Karpas-422 (cell line): Measurements from ENCODE around the gene CCNJL. TPM values are rescaled to one million over a fixed set of nuclear protein-coding genes. Genes with fewer than 3 reads are reported as not detected.

ENCODE experiments used
- DNase-seq: peaks from one replicate; pipeline ENCODE4 v3.0.0-alpha.2; 2015
- H2AFZ ChIP-seq: fragments of 200-600 bp; sonication (generic); 2 replicates; pipeline ENCODE4 v1.6.1; 2014; ENCODE audit warnings: antibody characterized with exemption, low read length, mixed read lengths
- H3K27ac ChIP-seq: fragments of 200-600 bp; sonication (generic); 2 replicates; pipeline ENCODE4 v1.5.1; 2014; ENCODE audit warnings: mild to moderate bottlenecking, low read length, moderate library complexity
- H3K27me3 ChIP-seq: fragments of 200-600 bp; sonication (generic); 2 replicates; pipeline ENCODE4 v1.6.1; 2014; ENCODE audit warnings: low read length, mixed read lengths
- H3K36me3 ChIP-seq: fragments of 200-600 bp; sonication (generic); 2 replicates; pipeline ENCODE4 v1.6.1; 2014; ENCODE audit warnings: low read length, mixed read lengths; ENCODE audit not compliant: insufficient read depth
- H3K4me1 ChIP-seq: fragments of 200-600 bp; sonication (generic); 2 replicates; pipeline ENCODE4 v1.6.1; 2014; ENCODE audit warnings: mild to moderate bottlenecking, low read length, mixed read lengths
- H3K4me2 ChIP-seq: fragments of 200-600 bp; sonication (generic); 2 replicates; pipeline ENCODE4 v1.6.1; 2014; ENCODE audit warnings: low read length, low read depth, mild to moderate bottlenecking; ENCODE audit not compliant: poor library complexity, severe bottlenecking
- H3K4me3 ChIP-seq: fragments of 200-600 bp; sonication (generic); 2 replicates; pipeline ENCODE4 v1.5.1; 2014; ENCODE audit warnings: mild to moderate bottlenecking, antibody characterized with exemption, low read length, mixed read lengths
- H3K79me2 ChIP-seq: fragments of 200-600 bp; sonication (generic); 2 replicates; pipeline ENCODE4 v1.6.1; 2014; ENCODE audit warnings: mild to moderate bottlenecking, low read length, mixed read lengths
- H3K9ac ChIP-seq: fragments of 200-600 bp; sonication (generic); 2 replicates; pipeline ENCODE4 v1.6.0; 2014; ENCODE audit warnings: low read length
- H3K9me2 ChIP-seq: fragments of 200-600 bp; sonication (generic), shearing (Covaris generic); replicated peaks from 2 replicates; pipeline ENCODE4 v1.6.0; 2014; ENCODE audit warnings: mild to moderate bottlenecking, low read length, moderate library complexity; ENCODE audit not compliant: insufficient read depth
- H3K9me3 ChIP-seq: fragments of 300-700, 200-600 bp; sonication (generic); 2 replicates; pipeline ENCODE4 v1.6.1; 2014; ENCODE audit warnings: low read length, mixed read lengths
- H4K20me1 ChIP-seq: fragments of 200-600 bp; sonication (generic); 2 replicates; pipeline ENCODE4 v1.6.1; 2014; ENCODE audit warnings: mild to moderate bottlenecking, antibody characterized with exemption, low read length, low read depth; ENCODE audit not compliant: insufficient read depth
- total RNA-seq: library from RNA; depleted of rRNA; stranded (reverse); fragments of >200 nt; shearing (Covaris generic); gene quantifications from 2 replicates; pipeline ENCODE4 v1.2.3, GENCODE V29; 2014; ENCODE audit warnings: low replicate concordance

Gene CCNJL
- total RNA-seq, 1 experiment from 2014 or later = not detected

DNA sequence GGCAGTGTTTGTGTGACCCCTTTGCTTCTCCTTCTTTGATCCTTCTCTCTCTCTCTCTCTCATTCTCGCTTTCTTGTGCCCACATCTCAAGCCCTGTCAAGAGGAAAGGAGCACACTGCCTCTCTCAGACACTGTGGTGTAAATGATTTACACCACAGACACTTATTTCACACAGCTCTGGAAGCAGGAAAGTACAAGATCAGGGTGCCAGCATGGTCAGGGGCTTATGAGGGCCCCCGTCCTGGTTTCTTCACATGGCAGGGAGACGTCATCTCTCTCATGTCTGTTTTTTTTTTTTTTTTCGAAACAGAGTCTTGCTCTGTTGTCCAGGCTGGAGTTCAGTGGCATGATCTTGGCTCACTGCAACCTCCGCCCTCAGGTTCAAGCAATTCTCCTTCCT, 76.6 kb downstream of the CCNJL start:
- no peaks in the 10 kb centered on the region for H3K9me2 ChIP-seq
- no peak for DNase-seq
- no peak overlapping the region for H3K9ac ChIP-seq
- H2AFZ ChIP-seq = no peak overlapping the region
- H3K9me3 ChIP-seq = no peaks in the 10 kb centered on the region
- H3K4me1 ChIP-seq = no peaks in the 10 kb centered on the region
- H3K27ac ChIP-seq = no peak overlapping the region
- H3K27me3 ChIP-seq = no peaks in the 10 kb centered on the region
- no peaks in the 10 kb centered on the region for H4K20me1 ChIP-seq
- H3K79me2 ChIP-seq = no peaks in the 10 kb centered on the region
- H3K36me3 ChIP-seq = no peaks in the 10 kb centered on the region
- no peak overlapping the region for H3K4me2 ChIP-seq
- no peak overlapping the region for H3K4me3 ChIP-seq

DNA sequence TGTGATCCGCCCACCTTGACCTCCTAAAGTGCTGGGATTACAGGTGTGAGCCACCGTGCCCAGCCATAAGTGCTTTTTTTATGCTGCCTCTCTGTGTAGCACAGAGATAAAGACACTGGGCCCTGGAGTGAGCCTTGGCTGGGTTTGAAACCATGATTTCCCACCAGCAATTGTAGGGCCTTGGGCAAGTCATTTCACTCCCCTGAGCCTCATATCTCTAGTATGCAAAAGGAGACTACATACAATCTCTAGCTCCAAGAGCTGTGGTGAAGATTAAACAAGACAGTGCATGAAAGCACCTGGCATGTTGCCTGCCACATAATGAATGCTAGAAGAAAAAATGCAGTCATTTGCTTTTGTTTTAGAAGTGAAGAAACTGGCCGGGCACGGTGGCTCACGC, 79.1 kb downstream of the CCNJL start:
- no peak overlapping the region for H3K4me2 ChIP-seq

DNA sequence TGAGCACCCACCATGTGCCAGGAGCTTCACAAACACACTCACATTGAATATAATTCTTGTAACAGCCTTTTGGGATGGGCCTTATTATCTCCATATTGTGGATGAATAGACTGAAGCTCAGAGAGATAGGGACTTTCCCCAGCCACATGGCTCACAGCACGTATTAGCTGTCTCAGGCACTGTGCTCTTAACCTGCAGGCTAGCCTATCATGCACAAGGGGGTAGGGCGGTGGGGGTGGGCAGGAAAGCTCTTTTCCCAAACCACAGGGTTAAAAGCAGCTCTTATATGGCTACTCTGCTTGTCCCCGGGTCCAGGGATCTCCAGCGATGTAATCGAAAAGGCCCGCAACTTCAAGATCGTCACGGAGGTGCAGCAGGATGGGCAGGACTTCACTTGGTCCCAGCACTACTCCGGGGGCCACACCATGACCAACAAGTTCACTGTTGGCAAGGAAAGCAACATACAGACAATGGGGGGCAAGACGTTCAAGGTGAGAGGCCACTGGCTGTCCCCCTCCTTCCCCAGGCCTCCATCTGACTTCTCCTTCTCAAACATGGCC, 80.5 kb downstream of the CCNJL start:
- no peaks in the 10 kb centered on the region for H3K9me2 ChIP-seq
- H3K4me2 ChIP-seq = no peak overlapping the region
- H4K20me1 ChIP-seq = no peaks in the 10 kb centered on the region
- no peak overlapping the region for H3K27ac ChIP-seq
- no peaks in the 10 kb centered on the region for H3K79me2 ChIP-seq
- H3K9me3 ChIP-seq = no peaks in the 10 kb centered on the region
- H3K27me3 ChIP-seq = no peaks in the 10 kb centered on the region
- H3K4me3 ChIP-seq = no peak overlapping the region
- no peaks in the 10 kb centered on the region for H3K4me1 ChIP-seq
- no peak for DNase-seq
- H3K9ac ChIP-seq = no peak overlapping the region
- no peak overlapping the region for H2AFZ ChIP-seq
- H3K36me3 ChIP-seq = no peaks in the 10 kb centered on the region

More for the DNA sequence above, 79.1 kb downstream of the CCNJL start:
- H3K9ac ChIP-seq = no peak overlapping the region
- no peaks in the 10 kb centered on the region for H4K20me1 ChIP-seq
- H3K9me3 ChIP-seq = no peaks in the 10 kb centered on the region
- no peak overlapping the region for H3K4me3 ChIP-seq
- no peaks in the 10 kb centered on the region for H3K36me3 ChIP-seq
- no peaks in the 10 kb centered on the region for H3K9me2 ChIP-seq
- DNase-seq = no peak
- no peaks in the 10 kb centered on the region for H3K79me2 ChIP-seq
- H3K4me1 ChIP-seq = no peaks in the 10 kb centered on the region
- H2AFZ ChIP-seq = no peak overlapping the region
- no peaks in the 10 kb centered on the region for H3K27me3 ChIP-seq
- no peak overlapping the region for H3K27ac ChIP-seq

DNA sequence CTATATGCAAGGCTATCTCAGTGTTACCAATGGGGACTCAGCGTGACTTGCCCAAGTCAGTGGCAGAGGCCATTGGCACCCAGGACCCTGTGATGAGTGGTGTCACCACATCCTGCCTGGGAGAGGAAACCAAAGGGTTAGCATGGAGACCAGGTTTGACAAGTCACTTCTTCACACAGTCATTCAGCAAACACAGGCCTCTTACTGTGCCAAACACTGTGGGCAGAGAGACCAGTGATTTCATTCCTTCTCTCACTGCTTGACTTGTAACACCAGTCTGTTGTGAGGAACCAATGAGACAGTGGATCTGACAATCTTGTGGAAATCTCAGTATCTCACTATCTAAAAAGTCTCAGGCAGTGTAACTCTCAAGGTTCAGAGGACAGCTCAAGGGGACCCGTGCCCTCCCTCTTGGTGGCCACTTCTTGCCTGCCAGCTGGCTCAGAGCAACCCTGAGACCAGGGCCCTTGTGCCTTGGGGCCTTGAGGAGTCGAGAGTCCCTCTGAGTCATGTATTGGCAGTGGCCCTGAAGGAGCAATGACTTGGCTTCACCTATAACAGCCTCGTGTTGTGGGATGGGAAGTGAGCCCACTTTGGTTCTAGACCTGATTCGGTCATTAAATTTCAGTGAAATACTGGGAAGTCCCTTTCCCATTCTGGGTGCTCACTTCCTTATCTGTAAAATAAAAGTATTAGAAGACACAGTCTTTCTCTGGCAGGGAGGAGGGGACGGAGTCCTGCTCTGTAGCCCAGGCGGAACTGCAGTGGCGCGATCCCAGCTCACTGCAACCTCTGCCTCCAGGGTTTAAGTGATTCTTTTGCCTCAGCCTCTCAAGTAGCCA, 81.5 kb downstream of the CCNJL start:
- Histone ChIP-seq H3K9me2 (no peaks in the 10 kb centered on the region), H3K9ac (no peak overlapping the region), H3K4me1 (no peaks in the 10 kb centered on the region), H3K9me3 (no peaks in the 10 kb centered on the region), H3K27me3 (no peaks in the 10 kb centered on the region), H3K36me3 (no peaks in the 10 kb centered on the region), H3K27ac (no peak overlapping the region), H4K20me1 (no peaks in the 10 kb centered on the region), H3K4me2 (no peak overlapping the region), H3K79me2 (no peaks in the 10 kb centered on the region), H2AFZ (no peak overlapping the region), H3K4me3 (no peak overlapping the region)
- no peak for DNase-seq

DNA sequence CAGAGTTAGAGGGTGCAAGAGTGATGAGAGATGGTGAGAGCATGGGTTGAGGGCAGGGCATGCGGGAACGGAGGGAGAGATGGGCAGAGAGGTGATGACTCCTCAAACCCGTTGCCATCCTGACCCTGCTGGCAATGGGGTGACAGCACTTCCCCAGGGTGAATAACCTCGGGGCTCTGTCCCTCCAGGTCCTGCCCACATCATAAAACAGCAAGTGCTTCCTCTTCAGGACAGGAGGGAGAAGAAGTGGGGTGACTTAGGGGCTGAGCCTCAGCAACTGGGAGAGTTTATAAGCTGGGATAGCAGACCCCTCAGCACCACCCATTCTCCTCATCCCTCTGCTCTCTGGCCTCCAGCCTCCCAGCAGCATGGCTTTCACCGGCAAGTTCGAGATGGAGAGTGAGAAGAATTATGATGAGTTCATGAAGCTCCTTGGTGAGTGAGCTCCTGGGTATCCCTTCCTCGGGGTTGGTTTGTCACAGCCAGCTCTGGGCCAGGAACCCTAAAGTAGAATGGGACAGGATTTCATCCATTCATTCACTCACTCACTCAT, 83.1 kb downstream of the CCNJL start, which contains the start of gene FABP6:
TSS of gene FABP6 (plus strand) at position 317 of the 553 bp plus-strand sequence. CDS start at position 369, 52 bp downstream.
- Histone ChIP-seq H3K79me2 (no peaks in the 10 kb centered on the region), H3K9ac (no peak within 1 kb of the TSS), H3K4me1 (no peaks in the 10 kb centered on the region), H3K9me3 (no peaks in the 10 kb centered on the region), H3K4me3 (no peak within 1 kb of the TSS), H4K20me1 (no peaks in the 10 kb centered on the region), H2AFZ (no peak within 1 kb of the TSS), H3K4me2 (no peak within 1 kb of the TSS), H3K27me3 (no peaks in the 10 kb centered on the region), H3K27ac (no peak within 1 kb of the TSS), H3K36me3 (no peaks in the 10 kb centered on the region), H3K9me2 (no peaks in the 10 kb centered on the region)
- DNase-seq = no peak

DNA sequence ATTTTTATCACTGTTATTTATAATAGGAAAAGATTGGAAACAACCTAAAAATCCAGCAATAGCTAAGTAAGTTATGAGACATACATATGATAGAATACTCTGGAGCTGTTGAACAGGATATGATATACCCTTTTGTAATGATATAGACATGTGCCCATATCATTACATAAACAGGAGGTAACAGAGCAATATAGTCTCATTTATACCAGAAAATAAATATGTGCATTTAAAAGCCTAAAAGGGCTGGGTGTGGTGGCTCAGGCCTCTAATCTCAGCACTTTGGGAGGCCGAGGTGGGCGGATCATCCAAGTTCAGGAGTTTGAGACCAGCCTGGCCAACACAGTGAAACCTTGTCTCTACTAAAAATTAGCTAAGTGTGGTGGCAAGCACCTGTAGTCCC, 85.4 kb downstream of the CCNJL start:
- Histone ChIP-seq H3K27me3 (no peaks in the 10 kb centered on the region), H3K9me3 (no peaks in the 10 kb centered on the region), H3K79me2 (no peaks in the 10 kb centered on the region), H4K20me1 (no peaks in the 10 kb centered on the region), H3K36me3 (no peaks in the 10 kb centered on the region), H3K4me3 (no peak overlapping the region), H3K9ac (no peak overlapping the region), H3K9me2 (no peaks in the 10 kb centered on the region), H3K4me2 (no peak overlapping the region), H2AFZ (no peak overlapping the region), H3K4me1 (no peaks in the 10 kb centered on the region), H3K27ac (no peak overlapping the region)
- no peak for DNase-seq

DNA sequence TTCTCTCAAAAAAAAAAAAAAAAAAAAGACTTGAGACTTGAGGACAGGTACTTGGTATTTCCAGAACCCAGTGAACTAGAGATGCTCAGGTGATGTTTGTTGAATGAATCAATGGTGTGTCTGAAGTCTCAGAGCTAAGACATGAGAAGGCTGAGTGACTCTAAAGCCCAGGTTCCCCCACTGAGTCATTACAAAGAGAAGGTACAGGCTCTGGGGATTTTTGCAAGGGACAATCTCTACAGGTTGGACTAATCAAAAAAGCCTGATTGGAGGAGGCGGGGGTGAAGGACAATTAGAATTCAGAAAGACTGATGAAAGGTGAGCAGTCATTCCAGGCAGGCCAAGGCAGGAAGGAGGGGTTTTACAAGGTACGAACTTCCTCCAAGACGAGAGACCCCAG, 91.3 kb downstream of the CCNJL start:
- Histone ChIP-seq H3K27ac (no peak overlapping the region), H4K20me1 (no peaks in the 10 kb centered on the region), H3K4me1 (no peaks in the 10 kb centered on the region), H3K79me2 (no peaks in the 10 kb centered on the region), H2AFZ (no peak overlapping the region), H3K9me3 (no peaks in the 10 kb centered on the region), H3K27me3 (no peaks in the 10 kb centered on the region), H3K9ac (no peak overlapping the region), H3K4me3 (no peak overlapping the region), H3K4me2 (no peak overlapping the region), H3K36me3 (no peaks in the 10 kb centered on the region), H3K9me2 (no peaks in the 10 kb centered on the region)
- no peak for DNase-seq

DNA sequence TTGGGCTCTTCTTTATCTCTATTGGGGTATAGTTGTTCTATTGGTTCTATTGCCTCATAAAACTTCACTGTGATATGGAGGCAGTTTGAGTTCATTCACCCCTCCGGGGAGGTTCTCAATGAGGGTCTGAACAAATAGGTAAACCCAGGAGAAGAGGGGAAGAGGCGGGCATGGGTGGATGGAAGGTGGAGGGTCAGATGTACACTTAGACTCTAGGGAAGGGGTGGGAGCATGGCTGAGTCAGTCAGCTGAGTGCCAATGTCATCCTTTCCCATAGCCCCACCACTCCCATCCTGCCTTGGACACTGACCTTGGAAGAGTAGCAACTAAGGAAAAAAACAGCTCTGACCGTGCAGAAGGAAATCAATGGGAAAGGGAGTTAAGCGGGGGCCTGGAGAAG, 93.0 kb downstream of the CCNJL start:
- Histone ChIP-seq H4K20me1 (no peaks in the 10 kb centered on the region), H3K9me3 (no peaks in the 10 kb centered on the region), H3K36me3 (no peaks in the 10 kb centered on the region), H3K9ac (no peak overlapping the region), H3K4me1 (no peaks in the 10 kb centered on the region), H2AFZ (no peak overlapping the region), H3K9me2 (no peaks in the 10 kb centered on the region), H3K79me2 (no peaks in the 10 kb centered on the region), H3K4me2 (no peak overlapping the region), H3K27ac (no peak overlapping the region), H3K4me3 (no peak overlapping the region), H3K27me3 (no peaks in the 10 kb centered on the region)
- DNase-seq = no peak
